Activated CD4-positive, alpha-beta T cell treated with anti-CD3 and anti-CD28 coated beads, Interleukin-2, amount 50 U/mL, for 16 hours (primary cell): ENCODE results near the gene SDCBP2.

Experiments
- DNase-seq: peaks from one replicate; pipeline ENCODE4 v3.0.0-alpha.2; 2020

The SDCBP2 gene

GRCh38 chr20:1310071-1310470 is 18.9 kb downstream of the SDCBP2 start:
- DNase-seq = no peak

GRCh38 chr20:1309439-1309847 is 19.5 kb downstream of the SDCBP2 start:
- DNase-seq = no peak

- DNase-seq = no peak
Observed at GRCh38 chr20:1308702-1309095, 20.2 kb downstream of the SDCBP2 start.

GRCh38 chr20:1308067-1308701 is 20.8 kb downstream of the SDCBP2 start:
- DNase-seq = no peak

- no peak for DNase-seq
Observed at GRCh38 chr20:1307571-1307971, 21.4 kb downstream of the SDCBP2 start.

GRCh38 chr20:1307171-1307570 is 21.8 kb downstream of the SDCBP2 start:
- DNase-seq = no peak

- no peak for DNase-seq
Observed at GRCh38 chr20:1306316-1307135, 22.4 kb downstream of the SDCBP2 start.

- no peak for DNase-seq
Observed at GRCh38 chr20:1305712-1306111, 23.2 kb downstream of the SDCBP2 start.

- no peak for DNase-seq
Observed at GRCh38 chr20:1304710-1305515, 24.0 kb downstream of the SDCBP2 start.

- peak; percentile 35 for DNase-seq
Observed at GRCh38 chr20:1302685-1303541, 26.0 kb downstream of the SDCBP2 start.

GRCh38 chr20:1301031-1301529 is 27.9 kb downstream of the SDCBP2 start:
- DNase-seq = peak; percentile 80

- DNase-seq = no peak
Observed at GRCh38 chr20:1300083-1300840, 28.7 kb downstream of the SDCBP2 start.

- DNase-seq = peak; percentile 40
Observed at GRCh38 chr20:1299522-1299921, 29.4 kb downstream of the SDCBP2 start.

- no peak for DNase-seq
Observed at GRCh38 chr20:1298888-1299511, 29.9 kb downstream of the SDCBP2 start.

- DNase-seq = no peak
Observed at GRCh38 chr20:1298166-1298565, 30.8 kb downstream of the SDCBP2 start.

GRCh38 chr20:1297486-1297885 is 31.5 kb downstream of the SDCBP2 start:
- DNase-seq = no peak

GRCh38 chr20:1296922-1297321 is 32.0 kb downstream of the SDCBP2 start:
- DNase-seq = no peak

- no peak for DNase-seq
Observed at GRCh38 chr20:1296117-1296610, 32.8 kb downstream of the SDCBP2 start.

- DNase-seq = no peak
Observed at GRCh38 chr20:1295276-1295930, 33.5 kb downstream of the SDCBP2 start.

- no peak for DNase-seq
Observed at GRCh38 chr20:1294497-1294896, 34.4 kb downstream of the SDCBP2 start.
